ENCODE measurements around the gene SNRPA1.

The SNRPA1 gene

GRCh38 chr15:101255615-101256241 is 39.3 kb downstream of the SNRPA1 start:
- no peak for DNase-seq

DNA sequence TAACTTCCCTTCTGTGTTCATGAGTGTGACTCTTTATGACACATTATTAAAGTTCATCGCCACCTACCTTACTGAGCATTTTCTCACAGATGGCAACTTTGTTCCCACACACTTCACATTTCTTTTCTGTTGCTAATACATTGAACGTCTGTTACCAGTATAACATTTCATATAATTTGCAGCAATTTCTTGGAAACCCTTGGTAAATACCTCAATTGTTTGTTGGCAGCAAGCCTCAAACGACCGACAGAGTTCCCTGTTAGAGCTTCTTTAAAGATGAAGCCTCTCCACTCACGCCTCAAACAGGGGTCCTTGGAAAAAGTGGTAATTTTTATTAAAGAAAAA is 40.0 kb downstream of the SNRPA1 start:
- no peak for DNase-seq

DNA sequence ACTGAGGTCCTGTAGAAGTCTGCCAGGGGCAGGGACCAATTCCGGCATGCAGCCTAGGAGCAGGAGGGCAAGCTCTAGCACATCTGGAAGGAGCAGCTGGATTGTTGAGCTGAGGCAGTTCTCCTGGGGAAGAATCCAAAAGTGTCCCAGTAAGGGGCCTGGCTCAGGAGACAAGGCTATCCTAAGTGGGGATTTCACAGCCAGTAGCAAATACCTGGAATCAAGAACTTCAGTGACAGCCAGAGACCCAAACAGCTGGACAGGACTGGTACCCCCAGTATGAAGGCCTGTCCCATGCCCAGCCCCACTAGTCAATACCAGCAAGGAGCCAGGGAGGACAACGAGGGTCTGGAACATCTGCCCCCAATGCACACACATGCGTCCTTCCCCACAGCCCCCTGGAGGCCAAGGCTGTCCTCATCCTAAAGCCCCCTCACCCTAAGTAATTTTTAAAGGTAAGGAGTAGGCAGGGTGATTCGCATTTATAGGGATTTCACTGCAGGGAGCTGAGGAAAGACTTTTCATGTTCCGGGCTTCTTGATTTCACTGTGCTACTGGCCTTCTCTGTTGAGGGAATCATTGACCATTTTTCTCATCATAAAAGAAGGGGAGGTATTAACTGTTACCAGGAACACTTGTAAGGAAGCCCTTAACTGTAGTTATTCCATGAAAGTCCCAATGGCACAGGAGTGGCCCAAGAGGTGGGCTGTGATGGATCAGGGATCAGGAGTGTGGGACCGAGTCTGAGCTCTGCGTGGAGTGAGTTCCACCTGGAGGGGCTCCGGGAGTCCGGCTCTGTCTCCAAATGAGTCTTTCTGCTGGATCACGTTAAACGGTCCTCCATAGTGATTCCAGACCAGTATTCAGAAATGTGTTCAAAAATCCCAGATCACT is 40.6 kb downstream of the SNRPA1 start:
- no peak for DNase-seq

- DNase-seq: no peak
These were observed 42.2 kb downstream of the SNRPA1 start for GRCh38 chr15:101252836-101253235.

DNA sequence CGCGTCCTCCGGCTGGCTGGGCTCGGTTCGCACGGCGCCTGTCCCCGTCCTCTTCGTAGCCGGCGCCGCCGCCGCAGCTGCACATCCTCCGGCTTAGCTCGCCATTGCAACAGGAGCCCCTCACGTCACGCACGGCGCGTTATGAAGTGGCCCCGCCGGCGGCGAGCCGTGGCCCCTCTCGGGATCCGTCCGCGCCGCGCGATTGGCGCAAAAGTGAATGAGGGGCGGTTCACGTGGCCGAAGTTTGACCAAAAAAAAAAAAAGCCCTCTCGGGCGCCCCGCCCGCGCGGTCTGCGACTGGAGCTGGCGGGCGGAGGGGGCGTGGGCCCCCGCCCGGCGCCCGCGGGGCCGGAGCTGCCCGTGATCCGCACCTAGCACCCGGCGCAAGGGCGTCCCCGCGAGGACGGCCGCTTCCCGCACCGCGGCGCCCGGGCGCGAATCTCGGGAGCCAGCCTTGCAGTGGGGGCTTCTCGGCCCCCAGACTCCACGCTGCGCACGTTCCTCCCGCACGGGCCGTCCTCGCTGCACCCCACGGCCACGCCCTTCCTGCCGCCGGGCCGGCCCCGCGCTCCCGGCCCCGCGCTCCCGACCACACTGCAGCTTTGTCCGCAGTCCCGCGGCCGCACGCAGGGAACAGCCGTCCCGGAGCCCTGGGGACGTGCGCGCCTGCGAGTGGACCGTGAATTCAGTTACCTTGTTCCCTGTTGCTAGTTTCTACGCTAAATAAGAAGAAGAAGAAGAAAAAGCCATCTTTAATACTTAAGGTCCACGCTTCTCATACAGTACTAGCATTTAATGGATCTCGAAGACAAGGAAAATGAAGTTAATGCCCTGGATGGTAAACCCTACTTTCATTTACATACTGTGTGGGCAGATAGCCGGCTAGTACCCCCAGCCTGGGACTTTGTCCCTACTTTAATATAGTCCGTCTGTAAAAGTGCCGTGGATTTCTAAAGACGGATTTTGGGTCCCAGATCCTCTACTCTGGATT is 42.9 kb downstream of the SNRPA1 start, which contains the start of gene CHSY1:
CHSY1 (minus strand) TSS at position 219 of the 991 bp plus-strand sequence. CDS start 592 bp downstream, outside the sequence.
- DNase-seq: peak; percentile 59

DNA sequence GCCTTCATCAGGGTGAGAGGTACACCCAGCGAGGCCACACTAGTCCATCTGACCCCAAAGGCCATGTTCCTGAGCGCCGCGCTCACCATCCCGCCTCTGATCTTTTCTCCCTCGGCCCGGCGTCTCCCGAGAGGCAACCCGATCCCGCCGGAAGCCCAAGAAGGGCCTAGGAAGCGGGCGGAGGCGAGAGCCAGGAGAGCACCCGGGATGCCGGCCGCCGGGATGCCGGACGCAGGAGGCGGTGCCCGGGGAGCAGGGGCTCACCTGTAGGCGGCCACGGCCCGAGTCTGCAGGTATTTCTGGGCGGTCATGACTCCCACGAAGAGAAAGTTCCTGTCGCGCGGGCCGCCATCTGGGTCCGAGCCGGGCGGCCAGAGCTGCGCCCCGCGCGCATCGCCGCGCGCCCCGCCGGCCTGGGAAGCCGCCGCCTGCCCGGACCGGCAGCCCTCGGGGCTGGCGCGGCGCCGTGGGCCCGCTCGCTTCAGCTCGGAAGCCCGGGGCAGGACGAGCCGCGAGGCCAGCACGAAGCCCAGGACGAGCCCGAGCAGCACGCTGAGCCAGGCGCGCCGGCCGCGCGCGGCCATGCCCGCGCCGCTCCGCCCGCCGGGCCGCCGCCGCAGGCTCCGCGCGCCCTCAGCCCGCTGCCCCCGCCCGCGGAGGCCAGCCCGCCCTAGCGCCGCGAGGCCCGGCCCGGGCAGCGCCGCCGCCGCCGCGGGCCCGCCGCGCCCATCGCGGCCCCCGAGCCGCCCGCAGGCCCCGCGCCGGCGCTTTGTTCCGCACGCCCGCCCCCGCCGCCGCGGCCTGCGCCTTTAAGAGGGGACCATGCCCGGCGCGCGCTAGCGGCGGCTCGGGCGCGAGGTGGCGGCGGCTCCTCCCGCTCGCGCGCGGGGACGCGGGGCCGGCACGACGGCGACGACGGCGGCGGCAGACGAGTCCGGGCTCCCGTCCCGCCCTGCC is 43.9 kb downstream of the SNRPA1 start:
- DNase-seq: no peak

GRCh38 chr15:101250341-101250831 is 44.7 kb downstream of the SNRPA1 start:
- no peak for DNase-seq

- no peak for DNase-seq
These were observed 46.8 kb downstream of the SNRPA1 start for GRCh38 chr15:101248274-101248673.

DNA sequence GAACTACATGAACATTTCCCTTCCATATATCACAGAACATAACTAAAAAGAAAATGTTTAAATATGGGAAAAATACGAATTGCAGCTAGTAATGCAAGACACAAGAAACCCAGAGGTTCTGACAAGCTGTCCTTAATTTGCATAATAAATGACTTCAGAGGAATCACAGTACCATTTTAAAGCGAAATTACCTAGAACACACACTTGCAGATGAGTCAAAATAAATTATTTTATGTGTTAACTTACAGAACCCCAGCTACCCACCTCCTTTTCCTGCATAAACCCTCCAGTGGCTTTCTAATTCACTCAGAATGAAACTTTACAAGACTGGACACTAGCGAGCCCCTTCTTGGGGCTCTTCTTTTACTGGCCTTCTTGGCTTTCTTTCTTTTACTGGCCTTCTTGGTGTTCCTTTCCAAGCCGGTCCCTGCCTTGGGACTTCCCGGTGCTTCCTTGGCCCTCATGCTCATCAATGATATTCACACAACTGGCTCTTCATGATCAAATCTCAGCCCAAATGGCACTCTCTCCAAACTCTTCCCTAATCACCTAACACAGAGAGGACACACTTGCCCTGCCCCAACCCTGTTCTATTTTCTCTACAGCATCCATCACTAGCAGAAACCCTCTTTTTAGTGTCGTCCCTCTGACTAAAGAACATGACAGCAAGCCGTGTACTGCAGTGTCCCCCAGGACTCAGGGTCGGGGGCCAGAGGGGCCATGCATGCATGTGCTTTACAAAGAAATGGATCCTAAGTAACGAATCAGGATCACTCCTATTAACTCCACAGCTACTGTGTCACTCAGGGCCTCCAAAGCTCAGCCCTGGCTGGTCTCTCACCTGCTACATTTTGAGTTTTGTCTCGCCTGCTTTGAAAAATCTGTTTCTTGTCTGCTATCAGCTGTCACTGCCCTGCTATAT is 48.0 kb downstream of the SNRPA1 start:
- DNase-seq: no peak

DNA sequence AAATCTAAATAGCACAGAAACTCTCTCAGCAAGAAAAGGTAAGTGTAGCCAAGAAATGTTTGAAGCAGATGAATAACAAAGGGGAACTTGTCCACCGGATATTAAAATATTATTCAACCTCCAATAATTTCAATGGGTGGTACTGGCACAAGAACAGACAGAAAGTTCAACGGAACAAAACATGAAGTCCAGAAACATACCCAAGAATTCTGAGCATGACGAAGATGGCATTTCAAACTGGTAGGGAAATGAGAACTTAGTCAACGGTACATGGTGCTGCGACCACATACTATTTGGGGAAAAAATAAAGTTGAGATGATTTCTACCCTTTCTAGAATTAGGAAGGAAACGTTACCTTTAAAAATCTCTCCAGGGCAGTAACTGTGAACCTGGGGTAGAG is 48.7 kb downstream of the SNRPA1 start:
- no peak for DNase-seq

DNA sequence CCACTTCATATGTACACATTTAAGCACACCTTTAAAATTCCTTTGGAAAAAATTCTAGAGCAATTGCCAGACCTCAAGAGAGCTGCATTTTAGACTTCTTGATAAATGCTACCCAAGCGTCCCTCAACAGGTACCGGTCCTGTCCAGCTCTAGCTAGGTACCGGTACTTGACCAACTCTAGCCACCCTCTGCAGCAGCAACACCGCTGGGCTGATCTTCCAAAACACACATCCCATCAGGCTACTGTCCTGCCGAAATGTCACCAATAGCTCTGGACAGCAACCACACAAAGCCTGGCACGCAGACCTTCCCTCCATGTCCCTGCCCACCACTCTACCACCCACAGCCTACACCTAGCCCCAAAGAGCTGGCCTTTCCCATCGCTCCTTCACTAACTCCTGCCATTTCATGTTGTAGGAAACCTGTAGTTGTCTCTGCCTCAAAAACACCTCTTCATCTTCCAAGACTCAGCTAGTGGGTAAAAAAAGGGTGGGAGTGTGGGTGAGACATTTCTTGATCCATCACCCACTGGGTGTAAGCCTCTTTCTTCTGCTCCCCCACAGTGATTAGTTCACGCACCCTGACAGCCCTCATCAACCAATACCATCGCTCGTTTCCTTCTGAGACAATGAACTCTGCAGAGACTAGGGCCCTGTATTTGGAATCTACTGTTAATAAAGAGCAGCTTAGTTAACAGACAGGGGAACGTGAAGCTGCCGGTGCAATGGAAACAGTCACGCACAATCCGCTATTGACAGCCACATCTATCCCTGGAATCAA is 50.0 kb downstream of the SNRPA1 start:
- DNase-seq: no peak

DNA sequence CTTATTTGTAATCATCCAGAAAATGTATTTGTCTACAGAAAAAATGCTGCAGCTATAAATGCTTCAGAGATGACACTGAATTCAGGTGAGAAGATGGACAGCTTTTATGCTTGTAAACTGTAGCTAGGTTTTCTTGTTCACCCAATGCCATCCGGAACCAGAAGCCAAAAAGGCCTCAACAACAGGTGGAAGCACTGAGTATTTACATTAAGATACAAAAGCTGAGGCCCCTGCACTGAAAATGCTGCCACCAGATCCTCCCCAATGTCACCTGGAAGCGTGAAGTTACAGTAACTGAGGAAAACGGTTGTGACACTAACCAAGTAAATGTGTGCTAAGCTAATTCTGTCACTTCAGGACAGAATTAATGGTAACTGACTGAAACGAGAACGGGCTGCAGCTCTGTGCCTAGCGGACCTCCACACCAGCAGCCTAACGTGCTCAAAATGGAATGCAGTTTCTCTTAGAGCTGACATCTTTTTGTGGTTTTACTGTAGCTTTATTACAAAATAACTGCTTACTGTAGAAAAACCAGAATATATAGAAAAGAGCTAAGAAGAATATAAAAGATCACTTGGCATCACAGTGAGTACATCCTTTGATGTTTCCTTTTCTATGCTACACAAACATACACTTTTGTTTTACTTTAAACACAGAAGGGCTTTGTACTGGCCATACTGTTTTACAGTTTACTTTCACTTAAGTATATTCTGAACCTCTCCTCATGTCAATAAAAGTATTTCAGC is 50.8 kb downstream of the SNRPA1 start:
- no peak for DNase-seq

- DNase-seq: no peak
These were observed 51.6 kb downstream of the SNRPA1 start for GRCh38 chr15:101243420-101243819.

- no peak for DNase-seq
These were observed 52.1 kb downstream of the SNRPA1 start for GRCh38 chr15:101242999-101243336.

DNA sequence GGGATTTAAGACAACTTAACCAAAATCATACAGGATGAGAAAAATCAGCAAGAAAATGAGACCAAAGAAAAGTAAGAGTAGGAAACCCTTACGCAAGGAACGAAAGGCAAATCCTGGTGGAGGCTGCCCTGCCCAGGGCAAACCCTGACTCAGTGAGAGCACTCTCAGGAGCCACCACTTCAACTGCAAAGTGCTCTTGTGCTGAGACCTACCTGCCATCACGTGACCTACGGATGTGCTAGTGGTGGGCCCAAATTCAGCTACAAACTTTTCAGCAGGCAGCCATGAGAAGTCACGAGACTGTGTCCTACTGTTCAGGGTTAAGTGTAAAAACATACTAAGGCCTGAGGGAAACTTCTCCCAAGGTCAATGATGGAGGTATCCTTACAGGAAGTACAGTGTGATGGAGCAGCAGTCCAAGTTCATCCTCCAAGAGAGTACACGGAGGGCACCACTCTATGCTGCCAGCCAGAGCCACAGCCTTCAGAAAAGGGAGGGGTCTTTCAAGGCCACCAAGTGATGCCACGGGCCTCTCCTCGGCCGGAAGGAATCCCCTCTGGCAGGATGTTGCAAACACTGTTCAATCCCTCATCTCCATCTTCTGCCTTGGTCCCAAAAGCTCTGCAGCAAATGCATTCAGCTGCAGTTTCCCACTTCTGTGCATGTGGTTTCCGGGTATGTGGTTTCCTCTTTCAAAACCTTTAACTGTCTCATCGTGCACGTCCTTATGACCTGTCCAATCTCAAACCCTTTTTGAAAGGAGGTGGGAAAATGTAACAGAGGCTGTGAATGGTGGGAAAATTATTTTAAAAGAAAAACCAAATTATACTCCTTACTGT is 52.7 kb downstream of the SNRPA1 start:
- DNase-seq: peak; percentile 66

- no peak for DNase-seq
These were observed 54.7 kb downstream of the SNRPA1 start for GRCh38 chr15:101240358-101240757.

- no peak for DNase-seq
These were observed 55.3 kb downstream of the SNRPA1 start for GRCh38 chr15:101239724-101240136.

- DNase-seq: no peak
These were observed 57.8 kb downstream of the SNRPA1 start for GRCh38 chr15:101237251-101237650.

Data from KG1 (cell line).